Stimulated activated CD4-positive, alpha-beta T cell treated with anti-CD3 and anti-CD28 coated beads, TNF-alpha, amount 100 ng/mL, for 24 hours (primary cell): ENCODE measurements around the gene COL8A1.
"Not testable (repeated sequence)": the region's sequence is repeated elsewhere in the genome, so short reads cannot be mapped to it uniquely, and the experiment has no call there.

ENCODE experiments used
- DNase-seq, 3 experiments: peaks; one replicate each; pipeline ENCODE4 v3.0.0-alpha.2; 2020; ENCODE audit warnings: low read depth in 3 of 3

The COL8A1 gene

DNA sequence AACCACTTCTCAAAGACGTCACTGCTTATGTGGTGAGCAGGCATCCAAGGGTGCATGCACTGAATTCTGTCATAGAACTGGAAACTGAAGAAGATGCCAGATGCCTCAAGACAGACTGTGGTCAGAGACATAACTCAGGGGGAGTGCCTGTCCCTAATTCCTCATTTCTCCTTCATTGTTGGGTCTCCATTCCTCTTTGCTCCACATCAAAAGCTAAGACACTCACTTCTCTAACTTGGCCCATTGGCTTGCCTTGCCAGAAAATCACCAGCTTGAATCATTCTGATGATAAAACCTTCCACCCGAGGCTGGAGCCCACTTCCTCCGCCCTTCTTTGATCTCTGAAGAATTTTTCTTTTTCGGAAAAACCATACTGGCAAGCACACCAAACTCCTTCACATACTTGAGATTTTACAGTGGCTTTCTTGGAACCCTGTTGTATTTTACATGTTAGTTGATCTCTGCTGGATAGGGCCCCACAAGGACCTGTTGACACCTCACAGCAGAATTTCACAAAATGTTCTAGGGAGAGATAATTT, 69.9 kb downstream of the COL8A1 start:
- no peak for DNase-seq

DNA sequence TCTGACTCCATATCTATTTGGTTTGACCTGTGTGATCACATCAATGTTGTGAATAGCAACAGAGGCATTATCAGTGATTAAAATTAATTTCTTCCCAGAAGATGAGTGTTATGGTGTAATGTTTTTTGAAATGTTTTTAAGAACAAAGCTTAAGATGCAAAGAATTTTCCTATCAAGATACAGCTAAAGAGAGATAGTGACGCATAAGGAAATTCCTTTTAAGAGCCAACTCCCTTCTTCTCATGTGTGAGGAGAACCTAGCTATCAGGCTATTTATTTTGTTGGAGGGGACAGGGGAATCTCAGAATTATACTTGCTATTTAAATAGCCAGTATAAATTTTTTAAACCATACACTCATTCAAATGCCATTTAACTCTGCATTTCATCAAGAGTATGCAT, 71.3 kb downstream of the COL8A1 start:
- DNase-seq: no peak

DNA sequence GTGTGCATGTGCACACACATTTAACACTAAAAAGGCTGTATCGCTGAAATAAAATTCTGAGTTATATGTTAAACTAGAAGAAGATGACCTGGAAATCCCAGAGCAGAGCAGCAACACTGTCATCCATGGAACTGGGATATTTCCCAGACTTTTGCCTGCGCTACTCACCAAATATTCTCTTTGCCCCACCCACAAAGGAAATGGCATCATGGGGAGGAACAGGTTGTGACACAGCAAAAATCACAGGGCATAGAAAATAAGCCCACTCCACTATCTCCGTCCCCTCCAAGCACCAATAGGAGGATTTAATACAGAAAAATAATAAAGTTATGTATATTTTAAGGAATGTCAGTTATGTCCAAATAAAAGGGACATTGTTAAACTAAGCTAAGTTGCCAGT, 71.7 kb downstream of the COL8A1 start:
- no peak for DNase-seq

DNA sequence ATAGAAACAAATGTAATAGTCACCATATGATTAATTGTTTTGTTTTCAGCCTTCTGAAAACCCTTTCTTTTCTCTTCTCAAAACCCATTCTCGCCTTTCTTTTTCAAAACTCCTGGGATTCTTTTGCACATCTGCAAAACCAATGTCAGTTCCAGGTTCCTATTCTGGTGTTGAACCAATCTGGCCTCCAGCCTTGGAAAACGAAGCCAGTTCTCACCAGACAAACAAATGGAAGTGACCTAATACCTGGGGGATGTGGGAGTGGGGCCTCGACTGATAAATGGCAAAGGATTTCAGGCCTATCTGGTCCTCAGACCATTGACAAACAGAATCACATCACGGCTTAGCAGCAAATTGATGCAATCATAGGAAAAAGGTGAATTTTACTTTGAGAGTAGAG, 73.0 kb downstream of the COL8A1 start:
- DNase-seq: no peak

DNA sequence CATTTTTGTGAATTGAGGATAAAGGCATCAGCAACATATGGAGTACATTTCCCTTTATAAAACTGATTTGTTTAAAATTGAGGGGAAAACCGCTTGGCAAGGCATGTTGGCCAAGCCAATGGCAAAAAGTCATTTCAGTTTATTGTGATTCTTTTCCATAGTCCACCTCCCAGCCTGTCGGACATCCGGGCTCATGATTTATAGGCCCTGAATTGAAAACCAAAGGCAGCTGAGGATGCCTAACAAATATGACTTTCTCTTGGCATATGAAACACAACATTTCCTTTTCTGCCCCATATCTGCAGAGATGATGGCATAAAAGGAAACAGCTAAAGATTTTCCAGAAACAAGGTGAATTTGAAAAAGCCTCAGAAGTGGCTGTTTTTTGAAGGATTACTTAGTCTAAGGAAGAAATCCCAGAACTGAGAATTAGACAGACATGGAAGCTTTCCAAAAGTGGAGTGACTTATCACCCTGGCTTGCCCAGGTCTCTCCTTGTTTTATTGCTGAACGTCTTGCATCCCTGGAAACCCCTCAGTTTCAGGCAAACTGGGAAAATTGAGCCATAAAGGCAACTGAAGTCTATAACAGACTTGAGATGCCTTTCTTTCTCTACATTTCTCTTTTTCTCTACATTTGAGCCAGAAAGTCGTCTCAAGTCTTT, 74.0 kb downstream of the COL8A1 start:
- no peak for DNase-seq

DNA sequence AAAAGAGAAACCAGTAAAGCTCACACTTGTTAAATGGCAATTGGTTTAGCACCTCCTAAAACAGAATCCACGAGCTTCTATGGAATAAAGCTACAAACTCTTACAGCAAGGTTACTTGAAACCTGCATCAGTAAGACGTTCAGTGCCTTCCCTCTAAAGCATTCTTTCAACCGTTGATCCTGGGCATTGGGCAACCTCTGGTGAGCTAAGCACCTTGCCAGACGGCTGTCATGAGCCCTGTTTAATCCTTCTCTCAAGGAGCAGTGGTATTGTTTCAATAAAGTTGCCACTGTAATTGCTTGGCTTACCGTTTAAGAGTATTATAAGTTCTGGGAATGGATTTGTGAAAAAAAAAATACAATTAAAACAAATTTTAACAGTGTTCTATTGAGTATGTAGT, 75.0 kb downstream of the COL8A1 start:
- no peak for DNase-seq

DNA sequence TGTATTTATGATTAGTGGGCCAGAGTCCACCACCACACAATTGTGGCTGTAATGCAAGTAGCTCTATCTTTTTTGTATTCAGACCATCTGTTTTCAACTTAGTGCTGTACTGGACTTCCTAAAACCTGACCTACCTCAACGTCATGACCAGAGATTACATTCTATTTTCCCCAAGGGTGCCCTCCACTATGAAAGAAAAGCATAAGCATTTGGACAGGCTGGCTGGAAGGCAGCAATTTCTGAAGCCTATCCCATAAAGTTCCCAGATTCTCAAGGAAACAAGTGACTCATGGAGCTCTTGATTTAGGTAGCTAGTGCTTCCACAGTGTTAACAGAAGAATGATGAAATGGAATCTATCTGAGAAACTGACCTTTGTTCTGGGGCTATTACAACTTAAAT, 75.8 kb downstream of the COL8A1 start:
- no peak for DNase-seq

DNA sequence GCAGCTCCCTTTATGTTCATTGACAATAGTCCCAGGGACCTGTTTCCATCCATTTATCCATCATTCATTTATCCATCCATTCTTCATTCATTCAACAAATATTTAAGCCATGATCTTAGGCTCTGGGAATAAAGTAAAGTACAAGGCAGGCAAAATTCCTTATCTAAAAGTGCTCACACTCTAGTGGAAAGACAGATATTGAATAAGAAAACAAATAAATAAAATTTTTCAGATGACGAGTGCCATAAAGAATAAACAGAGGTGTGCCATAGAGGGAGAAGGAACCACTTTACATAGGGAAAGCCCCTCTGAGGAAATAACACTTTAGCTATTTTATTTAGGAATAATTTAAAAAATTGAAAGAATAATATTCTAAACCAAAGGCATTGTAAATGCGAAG, 76.2 kb downstream of the COL8A1 start:
- no peak for DNase-seq

DNA sequence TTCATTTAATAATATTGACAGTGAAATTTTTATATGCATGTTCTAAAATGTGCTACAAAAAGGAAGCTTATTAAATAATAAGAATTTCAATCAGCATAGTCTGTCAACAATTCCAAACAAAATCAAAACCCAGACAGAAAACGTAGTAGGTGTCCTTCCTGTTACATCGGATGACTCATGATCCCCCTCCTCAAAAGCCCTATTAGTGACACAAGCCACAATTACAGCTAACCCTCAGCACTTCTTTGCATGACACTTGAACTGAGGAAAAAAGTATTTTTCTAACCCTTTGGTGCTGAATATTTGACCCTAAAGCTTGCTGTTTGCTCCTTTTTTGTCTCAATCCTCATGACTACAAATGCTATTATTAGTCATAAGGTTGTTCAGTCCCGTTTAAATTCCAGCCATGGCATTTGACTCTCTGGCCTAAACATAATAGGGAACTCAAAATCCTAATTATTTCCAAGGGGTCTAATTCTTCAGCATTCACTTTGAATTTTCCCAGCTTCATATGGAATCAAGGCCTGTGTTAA, 78.1 kb downstream of the COL8A1 start:
- no peak for DNase-seq

DNA sequence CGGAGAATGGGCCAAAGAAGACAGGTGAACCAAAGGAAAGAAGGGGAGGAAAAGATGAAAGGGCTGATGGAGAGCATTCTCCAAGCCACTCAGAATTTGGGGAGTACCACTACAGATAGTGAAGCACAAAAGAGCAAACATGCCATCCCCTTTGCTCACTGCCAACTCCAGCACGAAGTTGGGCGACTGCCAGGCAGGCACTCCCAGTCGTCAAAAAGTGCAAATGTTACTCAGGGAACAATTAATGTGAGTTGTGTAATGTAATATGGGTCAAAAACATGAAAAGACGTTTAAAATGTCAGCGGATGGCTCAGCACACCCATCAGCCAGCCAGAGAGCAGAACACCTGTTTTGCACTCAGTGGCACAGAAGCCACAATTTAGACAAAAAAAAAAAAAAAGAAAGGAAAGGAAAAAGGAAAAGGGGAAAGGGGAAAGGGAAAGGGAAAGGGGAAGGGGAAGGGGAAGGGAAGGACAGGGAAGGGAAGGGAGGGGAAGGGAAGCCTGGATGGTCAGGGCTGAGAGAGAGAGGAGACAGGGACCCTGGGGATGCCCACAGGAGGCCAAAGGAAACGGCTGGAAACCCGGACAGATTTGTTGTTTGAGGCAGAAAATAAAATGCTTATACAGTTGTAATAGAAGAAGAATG, 82.7 kb downstream of the COL8A1 start:
- no peak for DNase-seq

DNA sequence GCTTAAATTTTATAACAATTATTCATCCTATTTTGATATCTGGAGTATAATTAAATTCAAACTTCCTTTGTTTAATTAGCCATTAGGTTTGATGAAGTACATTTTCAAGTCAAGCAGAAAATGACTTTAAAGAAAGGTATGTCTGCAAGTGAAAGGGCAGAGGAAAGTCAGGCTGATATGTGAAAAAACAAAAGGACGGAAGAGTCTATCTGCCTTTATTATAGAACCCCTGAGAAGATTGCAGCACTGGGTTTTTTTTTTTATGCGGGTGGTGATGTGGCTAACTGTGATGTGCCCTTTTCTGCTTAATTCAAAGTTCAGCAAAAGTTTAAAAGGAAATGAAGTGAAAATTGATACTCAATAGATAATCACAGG, 83.2 kb downstream of the COL8A1 start:
- DNase-seq: no peak

DNA sequence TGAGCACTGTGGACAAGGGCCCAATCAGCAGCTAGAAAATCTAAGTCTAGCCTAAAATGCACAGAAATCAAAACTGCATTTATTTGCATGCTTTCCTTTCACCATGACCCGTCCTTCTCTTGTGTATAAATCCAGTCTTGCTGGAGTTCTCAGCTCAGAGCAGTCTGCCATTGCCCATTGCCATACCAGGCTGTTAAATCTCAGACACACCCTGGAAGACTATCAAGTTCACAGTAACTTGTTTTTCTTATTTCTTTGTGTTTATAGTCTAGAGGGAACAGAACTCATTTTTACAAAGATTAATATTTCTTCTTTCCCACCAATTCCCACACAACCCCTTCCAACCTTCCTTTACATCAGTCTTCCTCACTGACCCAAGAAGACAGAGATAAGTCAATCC, 85.9 kb downstream of the COL8A1 start:
- no peak for DNase-seq

DNA sequence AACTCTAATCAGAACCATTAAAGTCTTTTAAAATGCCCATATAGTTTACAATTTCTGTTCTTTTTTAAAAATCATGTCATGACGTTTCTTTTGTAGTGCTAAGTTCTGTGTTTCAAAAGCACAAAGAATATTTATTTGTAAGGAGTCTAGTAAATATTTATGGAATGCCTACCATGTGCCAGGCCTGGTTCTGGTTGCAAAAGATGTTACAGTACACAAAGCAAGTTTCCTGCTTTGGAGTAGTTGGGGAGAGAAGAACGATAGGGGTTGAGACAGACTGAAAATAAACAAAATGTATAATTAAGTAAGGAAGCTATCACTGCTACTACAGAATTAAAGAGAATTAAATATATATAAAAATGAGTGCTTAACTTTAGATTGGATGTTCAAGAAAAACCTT, 92.5 kb downstream of the COL8A1 start:
- DNase-seq: no peak

DNA sequence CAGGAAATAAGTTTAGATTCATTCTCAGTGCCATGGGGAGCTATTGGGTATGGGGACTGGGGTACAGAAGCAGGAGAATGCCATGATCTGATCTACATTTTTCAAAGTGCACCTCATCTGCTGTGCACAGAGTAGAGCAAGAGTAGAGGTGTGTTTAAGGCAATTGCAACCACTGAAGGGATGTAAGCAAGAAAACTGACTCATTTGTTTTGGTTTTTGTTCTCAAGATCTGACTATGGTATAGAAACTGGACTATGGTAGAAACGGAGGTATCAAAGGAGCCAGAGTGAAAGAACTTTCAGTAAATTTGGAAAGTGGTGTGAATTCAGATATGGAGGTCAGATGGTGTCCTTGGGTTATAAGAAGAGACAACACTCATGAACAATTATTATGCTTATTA, 93.1 kb downstream of the COL8A1 start:
- no peak for DNase-seq

DNA sequence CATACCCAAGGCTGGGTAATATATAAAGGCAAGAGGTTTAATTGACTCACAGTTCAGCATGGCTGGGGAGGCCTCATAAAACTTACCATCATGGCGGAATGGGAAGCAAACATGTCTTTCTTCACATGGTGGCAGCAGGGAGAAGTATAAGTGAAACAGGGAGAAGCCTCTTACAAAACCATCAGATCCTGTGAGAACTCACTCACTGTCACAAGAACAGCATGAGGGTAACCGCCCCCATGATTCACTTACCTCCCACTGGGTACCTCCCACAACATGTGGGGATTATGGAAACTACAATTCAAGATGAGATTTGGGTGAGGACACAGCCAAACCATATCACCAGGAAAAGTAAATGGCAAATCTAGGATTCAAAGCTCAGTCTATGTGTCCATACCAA, 102.0 kb downstream of the COL8A1 start:
- DNase-seq: not testable (repeated sequence)

DNA sequence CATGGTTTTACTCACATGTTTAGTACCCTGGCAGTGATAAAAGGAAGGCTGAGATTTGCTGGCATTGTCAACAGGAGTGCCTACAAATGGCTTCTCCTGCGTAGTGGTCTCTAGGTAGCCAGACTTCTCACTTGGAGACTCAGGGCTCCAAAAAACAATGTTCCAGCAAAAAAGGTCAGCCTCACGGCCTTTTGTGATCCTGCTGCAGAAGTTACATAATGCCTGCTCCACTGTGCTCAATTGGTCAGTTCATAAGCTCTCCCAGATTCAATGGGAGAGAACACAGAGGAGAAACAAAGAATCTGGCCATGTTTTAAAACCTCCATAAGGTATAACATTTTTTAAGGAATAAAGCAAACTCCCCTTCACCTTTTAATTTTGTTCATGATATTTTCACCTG, 103.2 kb downstream of the COL8A1 start:
- DNase-seq: no peak

DNA sequence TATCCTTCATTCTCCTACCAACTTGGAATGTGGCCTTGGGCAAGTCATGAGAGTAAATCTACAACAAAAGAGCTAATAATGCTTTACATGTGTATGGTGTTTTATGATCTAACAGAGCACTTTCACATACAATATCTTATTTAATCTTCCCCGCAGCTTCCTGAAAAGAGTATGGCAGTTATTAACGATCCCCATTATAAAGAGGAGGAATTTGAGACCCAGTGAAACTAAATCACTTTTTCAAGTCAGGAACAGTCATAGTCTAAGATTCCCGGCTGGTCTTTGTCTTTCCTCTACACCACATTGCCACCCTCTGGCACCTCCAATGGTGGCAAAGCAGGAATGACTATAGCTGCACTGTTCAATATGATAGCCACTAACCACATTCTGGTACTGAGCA, 109.5 kb downstream of the COL8A1 start:
- no peak for DNase-seq

DNA sequence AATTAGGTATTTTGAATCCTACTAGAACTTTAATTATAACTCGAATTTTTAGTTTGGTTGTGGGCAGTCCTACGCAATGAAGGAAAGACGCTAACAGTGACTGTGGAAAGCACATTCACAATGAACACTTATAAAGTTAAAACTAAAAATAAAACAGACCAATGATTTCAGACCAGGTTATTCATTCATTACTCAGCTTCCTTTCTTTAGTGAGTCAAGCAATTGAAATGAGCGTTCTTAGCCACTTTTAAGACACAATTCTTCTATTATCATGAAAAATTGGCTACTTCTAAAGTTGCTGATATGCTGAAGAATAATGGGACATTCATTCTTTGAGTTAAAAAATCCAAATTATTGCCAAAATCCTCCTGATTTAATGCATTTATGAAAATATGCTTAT, 113.3 kb downstream of the COL8A1 start:
- DNase-seq: no peak

DNA sequence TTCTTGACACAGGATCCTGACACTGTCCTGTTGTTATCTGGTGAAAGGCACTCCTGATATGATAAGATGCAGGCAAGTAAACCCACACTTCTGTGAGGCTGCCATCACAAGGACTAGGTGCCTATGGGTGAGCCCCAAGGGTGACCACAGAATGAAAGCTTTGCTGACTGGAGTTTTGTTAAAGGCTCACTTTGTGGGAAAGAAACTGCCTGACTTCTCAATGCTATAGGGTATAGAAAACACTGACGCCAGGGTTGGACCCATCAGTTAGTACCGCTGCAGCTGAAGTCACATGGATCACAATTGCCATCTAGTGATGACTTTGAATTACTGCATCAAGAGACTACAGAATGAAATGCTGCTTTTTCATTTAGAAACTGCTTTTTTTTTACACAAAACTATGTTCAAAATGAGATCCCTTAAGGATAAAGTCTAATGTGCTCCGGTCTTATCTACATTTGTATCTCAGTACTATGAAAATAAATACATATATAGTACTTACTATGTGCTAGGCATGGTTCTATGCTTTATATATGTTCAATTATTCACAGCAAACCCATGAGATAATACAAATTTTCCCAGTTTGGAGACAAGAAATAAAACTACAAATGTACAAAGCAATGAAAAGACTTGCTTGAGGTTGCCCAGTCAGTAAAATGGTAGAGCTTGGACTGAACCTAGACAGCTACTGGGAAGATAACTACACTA, 115.0 kb downstream of the COL8A1 start:
- DNase-seq: no peak

DNA sequence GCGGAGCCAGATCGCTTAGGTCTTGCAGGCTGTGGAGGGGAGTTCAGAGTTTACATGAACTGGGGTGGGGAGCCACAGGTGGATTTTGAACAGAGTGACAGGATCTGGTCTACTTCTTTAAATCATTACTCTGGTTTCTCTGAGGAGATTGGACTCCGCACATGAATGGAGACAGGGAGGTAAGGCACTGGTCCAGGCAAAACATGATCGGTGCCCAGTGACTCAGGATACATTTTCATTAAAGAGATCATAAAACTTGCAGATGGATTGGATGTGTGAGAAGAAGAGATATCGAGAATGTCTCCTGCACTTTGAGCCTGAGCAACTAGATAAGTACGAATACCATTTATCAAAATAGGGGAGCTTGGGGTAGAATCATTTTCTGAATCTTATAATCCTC, 117.4 kb downstream of the COL8A1 start:
- DNase-seq: no peak

DNA sequence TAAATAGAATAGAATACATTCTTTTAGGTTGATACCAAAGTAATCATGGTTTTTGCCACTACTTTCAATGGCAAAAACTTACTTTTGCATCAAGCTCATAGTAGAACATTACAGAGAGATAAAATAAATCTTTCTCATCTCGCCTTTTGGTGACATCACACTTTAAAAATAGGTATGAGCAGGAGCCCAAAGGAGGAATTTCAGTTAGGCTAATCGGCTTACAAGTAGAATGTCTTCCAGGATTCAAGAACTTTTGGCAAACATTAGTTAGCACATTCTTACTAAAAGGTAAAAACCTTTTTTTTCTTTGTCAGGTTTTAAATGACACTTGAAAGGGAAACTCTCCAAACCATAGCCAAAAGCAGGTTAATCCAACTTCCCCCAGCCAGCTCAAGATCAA, 119.6 kb downstream of the COL8A1 start:
- no peak for DNase-seq

DNA sequence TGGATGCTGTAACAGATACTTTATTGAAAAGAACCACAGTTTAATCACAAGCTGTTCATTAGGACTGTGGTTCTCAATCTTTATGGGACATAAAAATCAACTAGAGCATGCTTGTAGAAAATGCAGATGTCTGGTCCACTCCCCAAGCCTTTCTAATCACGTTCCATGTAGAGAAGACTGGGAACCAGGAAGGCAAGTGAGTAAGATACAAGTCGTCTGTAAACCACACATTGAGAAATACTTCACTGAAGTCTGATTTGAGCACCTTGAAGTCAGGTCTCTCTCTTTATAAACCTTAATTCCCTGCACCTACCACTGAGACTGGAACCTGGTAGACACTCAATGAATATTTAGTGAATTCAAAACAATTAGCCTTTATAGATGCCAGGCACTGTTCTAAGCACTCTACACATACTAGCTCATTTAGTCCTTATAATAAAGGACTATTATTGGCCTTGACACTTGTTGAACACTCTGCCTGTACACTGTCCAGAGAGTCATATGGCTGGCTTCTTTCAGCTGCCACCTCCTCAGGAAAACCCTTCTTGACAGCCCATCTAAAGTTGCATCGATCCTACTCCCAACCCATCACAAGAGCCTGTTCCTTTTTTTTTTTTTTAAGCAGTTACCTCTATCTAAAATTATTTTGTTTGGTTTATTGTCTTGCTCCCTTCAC, 120.2 kb downstream of the COL8A1 start:
- DNase-seq: no peak
